Erythroblast (primary cell): ENCODE data around the gene NLRP7.
"Not testable (repeated sequence)": the region's sequence is repeated elsewhere in the genome, so short reads cannot be mapped to it uniquely, and the experiment has no call there.

Experiments
- DNase-seq, 2 experiments: peaks; one replicate each; lab custom pipeline; 2025; lab: John Stamatoyannopoulos, UW
- GATA1 ChIP-seq: IDR thresholded peaks from 2 replicates; pipeline ENCODE4 v1.6.1; 2011; ENCODE audit warnings: low read depth, mild to moderate bottlenecking, control low read depth, low read length, moderate library complexity
- POLR2A ChIP-seq: IDR thresholded peaks from 2 replicates; pipeline ENCODE4 v1.6.1; 2011; ENCODE audit warnings: mild to moderate bottlenecking, low read length

NLRP7 gene

DNA sequence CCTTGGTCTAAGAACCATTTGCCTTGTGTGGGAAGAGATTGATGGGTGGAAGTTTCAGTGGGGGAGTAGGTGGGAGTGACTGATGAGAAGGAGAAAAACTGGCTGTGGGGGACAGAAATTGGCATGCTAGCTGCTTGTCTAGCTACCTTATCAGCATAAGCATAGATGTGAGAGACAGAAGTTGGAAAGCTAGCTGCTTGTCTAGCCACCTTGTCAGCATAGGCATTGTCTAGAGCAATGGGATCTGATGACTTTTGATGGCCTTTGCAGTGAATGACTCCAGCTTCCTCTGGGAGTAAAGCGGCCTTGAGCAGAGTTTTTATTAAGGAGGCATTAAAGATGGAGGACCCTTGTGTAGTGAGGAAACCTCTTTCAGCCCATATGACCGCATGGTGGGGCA, 51.3 kb downstream of the NLRP7 start:
- TF ChIP-seq GATA1 (no peak), POLR2A (no peak)
- DNase-seq = no peak

DNA sequence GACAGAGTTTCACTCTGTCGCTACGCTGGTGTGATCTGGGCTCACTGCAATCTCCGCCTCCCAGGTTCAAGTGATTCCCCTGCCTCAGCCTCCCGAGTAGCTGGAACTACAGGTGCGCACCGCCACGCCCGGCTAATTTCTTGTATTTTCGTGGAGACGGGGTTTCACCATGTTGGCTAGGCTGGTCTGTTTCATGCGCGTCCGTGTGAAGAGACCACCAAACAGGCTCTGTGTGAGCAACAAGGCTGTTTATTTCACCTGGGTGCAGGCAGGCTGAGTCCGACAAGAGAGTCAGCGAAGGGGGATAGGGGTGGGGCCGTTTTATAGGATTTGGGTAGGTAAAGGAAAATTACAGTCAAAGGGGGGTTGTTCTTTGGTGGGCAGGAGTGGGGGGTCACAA, 53.2 kb downstream of the NLRP7 start:
- DNase-seq = not testable (repeated sequence)

DNA sequence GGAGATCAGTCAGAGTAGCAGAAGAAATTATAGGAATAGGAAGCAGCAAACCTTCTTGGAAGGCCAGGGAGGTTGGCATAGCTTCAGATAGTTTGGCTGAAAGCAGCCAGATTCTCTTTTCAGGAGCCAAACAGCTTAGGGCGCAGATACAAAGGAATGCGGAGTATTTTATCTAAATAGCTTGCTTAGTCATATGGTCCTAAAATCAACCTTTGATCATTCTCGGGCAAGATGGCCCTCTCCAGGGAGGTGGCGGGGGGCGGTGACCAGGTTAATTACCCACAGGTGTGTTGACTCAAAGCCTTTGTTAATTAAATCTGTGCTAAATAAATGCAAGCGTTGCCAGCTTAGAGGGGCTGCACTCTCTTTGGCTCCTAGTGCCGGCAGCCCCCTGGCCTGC, 53.9 kb downstream of the NLRP7 start:
- TF ChIP-seq POLR2A (no peak), GATA1 (no peak)
- DNase-seq = no peak

DNA sequence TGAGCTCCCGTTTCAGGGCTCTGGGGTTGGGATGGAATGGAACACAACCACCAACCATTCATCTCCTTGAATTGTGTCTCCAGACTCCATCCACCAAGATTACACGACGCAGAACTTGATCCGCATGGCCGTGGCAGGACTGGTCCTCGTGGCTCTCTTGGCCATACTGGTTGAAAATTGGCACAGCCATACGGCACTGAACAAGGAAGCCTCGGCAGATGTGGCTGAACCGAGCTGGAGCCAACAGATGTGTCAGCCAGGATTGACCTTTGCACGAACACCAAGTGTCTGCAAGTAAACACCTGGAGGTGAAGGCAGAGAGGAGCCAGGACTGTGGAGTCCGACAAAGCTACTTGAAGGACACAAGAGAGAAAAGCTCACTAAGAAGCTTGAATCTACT, 57.8 kb downstream of the NLRP7 start:
- no peak for DNase-seq
- no peak for TF ChIP-seq POLR2A
- no peak for TF ChIP-seq GATA1

DNA sequence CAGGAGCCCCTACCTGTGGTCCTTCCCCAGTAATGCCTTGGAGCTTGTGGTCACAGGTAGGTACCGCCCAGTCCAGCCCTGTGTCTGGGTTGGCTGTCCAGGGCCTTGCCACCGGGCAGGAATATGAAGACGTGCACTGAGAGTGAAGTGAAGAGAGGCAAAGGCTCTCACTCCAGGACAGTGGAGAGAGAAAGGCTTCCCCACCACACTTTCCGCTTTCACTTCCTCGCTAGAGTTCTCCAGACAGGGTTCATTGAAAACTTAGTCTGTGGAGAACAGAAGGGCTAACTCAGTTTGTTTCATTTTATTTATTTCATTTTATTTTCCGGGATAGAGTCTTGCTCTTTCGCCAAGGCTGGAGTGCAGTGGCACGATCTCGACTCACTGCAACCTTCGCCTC, 59.1 kb downstream of the NLRP7 start:
- no peak for TF ChIP-seq POLR2A
- TF ChIP-seq GATA1 = no peak

DNA sequence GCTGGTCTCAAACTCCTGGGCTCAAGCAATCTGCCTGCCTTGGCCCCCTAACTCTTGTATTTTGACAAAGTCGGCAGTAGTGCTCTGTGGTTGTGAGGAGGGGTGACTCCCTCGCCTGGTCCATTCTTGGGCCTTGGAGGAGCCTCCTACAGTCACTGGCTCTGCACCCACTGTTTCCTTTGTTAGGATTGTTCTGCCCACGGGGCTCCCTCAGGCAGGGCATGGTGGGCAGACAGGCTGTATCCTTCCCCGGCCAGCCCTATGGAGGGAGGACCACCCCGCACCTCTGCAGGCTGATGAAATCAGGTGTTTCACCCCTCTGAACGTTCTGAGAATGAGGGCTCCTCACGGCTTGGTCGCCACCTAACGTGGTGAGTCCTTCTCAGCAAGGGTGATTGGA, 64.1 kb downstream of the NLRP7 start:
- DNase-seq = no peak
- TF ChIP-seq GATA1 (no peak), POLR2A (no peak)

More for the DNA sequence above, 59.1 kb downstream of the NLRP7 start:
- no peak for DNase-seq

DNA sequence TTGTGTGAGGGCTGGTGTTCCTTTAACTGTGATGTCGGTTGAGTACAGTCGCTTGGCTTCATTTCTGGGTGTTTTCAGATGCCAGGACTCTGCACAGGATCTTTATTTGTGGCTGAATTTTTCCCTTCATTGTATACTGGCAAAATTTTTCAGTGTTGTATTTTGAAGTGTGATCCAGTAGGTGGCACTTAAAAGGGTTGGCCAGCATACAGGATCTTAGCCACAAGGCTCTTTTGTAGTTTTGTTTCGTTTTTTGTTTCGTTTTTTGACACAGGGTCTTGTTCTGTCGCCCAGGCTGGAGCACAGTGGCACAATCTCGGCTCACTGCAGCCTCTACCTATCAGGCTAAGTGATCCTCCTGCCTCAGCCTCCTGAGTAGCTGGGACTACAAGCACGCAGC, 64.6 kb downstream of the NLRP7 start:
- no peak for DNase-seq
- no peak for TF ChIP-seq POLR2A
- TF ChIP-seq GATA1 = no peak

DNA sequence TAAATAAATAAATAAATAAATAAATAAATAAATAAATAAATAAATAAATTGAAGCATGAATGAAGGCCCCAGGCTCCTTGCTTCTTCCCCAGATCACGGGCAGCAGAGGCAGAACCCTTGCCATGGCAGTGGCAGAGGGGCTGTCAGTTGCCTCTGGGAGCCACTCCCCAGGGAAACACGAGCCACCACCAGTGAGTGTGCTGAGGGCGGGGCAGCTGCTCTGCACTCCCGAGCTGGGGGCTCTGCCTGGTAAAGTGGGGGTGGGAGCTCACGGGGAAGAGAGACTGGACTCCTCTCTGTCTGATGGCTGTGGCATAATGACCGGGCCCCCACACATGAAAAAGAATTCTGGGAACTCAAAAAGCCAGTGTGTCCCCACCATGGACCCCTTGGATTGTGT, 65.4 kb downstream of the NLRP7 start:
- TF ChIP-seq GATA1 (no peak), POLR2A (no peak)
- no peak for DNase-seq

DNA sequence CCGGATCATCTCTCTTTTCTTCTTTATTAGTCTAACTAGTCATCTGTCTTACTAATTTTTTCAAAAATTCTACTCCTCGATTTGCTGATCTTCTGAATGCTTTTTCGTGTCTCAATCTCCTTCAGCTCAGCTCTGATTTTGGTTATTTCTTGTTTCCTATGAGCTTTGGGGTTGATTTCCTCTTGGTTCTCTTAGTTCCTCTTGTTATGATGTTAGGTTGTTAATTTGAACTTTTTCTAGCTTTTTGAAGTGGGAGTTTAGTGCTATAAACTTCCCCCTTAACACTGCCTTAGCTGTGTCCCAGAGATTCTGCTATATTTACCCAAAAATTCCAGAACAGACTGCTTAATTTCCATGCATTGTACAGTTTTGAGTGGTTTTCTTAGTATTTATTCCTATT, 69.9 kb downstream of the NLRP7 start:
- no peak for DNase-seq
- no peak for TF ChIP-seq GATA1
- no peak for TF ChIP-seq POLR2A

DNA sequence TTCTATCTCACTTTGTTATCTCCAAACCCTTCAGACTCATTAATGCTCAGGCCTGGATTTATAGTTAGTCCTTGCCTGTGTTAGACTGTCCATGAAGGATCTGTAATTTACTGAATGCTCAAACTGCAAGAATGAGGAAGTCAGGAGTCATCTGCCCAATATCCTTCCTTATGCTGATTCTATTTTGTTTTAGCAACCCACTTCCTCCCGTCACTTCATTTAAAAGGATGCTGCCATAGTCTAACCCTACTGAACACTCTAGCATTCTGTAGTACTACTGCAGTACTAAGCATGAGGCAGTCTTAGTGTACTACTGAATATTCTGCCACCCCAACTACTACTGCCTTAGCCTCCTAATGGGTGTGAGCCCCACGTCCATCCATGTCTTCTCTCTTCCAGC, 71.8 kb downstream of the NLRP7 start:
- no peak for TF ChIP-seq POLR2A
- no peak for TF ChIP-seq GATA1
- no peak for DNase-seq

DNA sequence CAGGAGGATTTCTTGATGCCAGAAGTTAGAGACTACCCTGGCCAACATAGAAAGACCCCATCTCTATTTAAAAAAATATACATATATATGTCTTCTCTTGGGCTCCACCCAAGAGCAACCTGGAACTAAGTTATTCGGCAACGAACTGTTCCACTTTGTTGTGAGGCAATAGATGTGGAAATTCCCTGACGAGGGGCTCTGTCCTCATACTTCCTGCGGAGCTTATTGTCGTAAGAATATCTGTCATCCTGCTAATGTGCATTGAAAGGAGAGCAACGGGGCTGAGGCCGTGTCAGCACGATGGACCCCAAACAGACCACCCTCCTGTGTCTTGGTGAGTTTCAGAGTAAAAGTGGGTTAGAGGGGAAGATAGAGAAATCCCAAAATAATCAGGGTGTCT, 73.3 kb downstream of the NLRP7 start, which contains the start of gene FCAR:
FCAR (plus strand) TSS at position 246 of the 400 bp plus-strand sequence; CDS start at position 301, 55 bp downstream.
- TF ChIP-seq GATA1 (no peak), POLR2A (no peak)
- no peak for DNase-seq
